GM20431 (cell line): ENCODE data around the gene OR2AG1.

Source experiments
- in situ Hi-C: fragments of 300-500 bp; cut with MseI, MboI; formaldehyde crosslinking; loops from one replicate; pipeline ENCODE4 v1.15.0; 2020; ENCODE audit warnings: low sequenced_read_pairs; ENCODE audit not compliant: unreplicated experiment

Gene OR2AG1, protein sequence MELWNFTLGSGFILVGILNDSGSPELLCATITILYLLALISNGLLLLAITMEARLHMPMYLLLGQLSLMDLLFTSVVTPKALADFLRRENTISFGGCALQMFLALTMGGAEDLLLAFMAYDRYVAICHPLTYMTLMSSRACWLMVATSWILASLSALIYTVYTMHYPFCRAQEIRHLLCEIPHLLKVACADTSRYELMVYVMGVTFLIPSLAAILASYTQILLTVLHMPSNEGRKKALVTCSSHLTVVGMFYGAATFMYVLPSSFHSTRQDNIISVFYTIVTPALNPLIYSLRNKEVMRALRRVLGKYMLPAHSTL

DNA sequence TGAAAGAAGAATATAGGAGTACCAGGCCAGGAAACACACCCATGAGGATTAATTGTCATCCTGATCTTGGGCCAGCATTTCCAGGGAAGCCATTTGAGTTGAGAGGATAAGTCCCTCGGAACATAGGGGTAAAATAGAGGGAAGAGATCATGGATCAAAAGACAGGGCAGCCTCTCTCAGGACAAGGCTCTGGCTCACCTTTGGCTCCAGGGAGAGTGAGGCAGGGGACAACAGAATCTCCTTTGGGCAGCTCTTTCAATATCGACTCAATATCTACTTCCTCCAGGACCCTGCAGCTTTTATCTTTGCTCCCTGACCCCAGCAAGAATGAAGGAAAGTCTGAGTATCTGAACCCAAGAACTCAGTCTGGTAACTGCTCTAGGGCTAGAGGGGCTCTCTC, at the start of gene OR2AG1:
OR2AG1 (plus strand) TSS at position 301 of the 400 bp plus-strand sequence. CDS start 2,018 bp downstream, outside the sequence.
- in situ Hi-C loops: no loop called here

DNA sequence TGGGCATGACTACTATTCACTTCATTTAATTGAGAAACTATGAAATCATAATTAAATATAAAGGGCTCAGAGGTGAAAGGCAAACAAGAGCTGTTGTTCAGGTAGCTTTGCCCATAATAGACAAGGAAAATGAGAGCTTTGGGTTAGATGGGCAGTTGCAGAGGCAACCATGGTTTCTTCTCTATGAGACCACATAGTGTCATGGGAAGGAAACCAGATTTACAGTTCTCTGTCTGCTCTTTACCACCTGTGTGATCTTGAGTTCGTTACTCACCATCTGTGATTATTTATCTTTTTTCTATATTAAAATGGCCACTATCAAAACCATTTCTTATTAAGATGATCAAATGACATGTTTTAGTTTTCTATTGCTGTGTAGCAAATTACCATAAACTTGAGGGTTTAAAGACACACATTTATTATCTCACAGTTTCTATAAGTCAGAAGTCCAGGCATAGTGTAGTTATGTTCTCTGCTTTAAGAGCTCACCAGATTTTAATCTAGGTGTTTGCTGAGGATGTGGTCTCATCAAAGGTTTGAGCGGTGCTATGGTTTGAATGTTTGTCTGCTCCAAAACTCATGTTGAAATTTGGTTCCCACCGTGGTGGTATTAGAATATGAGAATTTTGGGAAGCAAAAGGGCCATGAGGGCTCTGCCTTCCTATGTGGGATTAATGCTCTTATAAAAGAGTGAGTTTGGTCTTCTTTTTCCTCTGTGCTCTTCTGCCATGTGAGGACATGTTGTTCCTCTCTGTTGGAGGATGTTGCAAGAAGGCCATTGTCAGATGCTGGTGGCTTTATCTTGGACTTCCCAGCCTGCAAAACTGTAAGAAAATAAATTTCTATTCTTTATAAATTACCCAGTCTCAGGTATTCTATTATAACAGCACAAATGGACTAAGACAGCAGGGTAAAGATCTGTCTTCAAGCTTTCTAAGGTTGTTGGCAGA, 49.2 kb upstream of the OR2AG1 start:
- in situ Hi-C loops: no loop called here

DNA sequence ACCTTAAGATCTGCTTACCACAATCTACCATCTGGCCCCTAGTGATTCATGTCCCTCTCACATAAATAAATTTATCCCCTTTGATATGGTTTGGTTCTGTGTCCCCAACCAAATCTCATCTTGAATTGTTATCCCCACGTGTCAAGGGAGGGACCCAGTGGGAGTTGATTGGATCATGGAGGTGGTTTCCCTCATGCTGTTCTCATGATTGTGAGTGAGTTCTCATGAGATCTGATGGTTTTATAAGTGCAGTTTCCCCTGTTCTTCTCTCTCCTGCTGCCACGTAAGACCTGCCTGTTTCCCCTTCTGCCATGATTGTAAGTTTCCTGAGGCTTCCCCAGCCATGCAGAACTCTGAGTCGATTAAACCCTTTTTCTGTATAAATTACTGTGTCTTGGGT, 48.2 kb upstream of the OR2AG1 start:
- in situ Hi-C loops: no loop called here

DNA sequence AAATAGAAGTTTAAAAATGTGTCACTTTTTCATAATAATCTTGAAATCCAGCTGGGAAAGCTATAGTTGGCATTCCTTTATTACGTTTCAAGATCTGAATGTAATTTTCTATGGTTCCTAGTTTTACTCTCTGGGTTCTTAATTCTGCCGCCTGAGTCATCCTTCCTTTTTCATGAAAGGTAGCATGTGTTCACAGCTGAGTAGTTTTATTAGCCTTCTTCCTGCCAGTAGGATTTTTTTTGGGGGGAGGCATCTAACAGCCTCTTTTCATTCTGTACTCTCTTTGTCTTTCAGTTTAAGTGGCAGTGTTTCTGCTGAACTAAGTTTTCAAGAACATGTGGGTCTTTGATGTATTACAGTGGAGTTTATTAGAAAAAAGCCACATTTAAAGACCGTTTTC, 47.5 kb upstream of the OR2AG1 start:
- in situ Hi-C loops: no loop called here

DNA sequence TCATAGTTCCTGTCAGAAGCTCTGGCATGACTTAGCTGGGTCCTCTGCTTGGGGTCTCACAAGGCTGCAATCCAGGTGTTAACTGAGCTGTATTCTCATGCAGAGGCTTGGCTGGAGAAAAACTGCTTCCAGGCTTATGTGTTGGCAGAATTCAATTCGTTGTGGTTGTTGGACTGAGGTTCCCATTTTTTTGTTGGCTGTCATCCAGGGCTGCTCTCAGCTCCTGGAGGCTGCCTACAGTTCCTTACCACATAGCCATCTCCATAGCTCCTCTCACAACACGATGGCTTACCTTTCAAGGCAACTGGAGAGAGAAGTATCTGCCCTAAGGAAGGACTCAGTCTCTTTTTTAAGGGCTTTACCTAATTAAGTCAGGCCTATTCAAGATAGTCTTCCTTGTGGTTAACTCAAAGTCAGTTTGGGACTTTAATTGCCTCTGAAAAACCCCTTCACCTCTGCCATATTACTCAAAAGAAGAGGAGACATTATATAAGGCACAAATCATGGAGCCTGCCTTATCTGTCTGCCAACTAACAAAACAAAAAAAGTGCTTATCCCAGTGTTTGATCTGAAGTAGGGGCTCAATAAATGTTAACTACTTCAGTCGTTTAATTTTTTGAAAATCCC, 46.2 kb upstream of the OR2AG1 start:
- in situ Hi-C loops: no loop called here

DNA sequence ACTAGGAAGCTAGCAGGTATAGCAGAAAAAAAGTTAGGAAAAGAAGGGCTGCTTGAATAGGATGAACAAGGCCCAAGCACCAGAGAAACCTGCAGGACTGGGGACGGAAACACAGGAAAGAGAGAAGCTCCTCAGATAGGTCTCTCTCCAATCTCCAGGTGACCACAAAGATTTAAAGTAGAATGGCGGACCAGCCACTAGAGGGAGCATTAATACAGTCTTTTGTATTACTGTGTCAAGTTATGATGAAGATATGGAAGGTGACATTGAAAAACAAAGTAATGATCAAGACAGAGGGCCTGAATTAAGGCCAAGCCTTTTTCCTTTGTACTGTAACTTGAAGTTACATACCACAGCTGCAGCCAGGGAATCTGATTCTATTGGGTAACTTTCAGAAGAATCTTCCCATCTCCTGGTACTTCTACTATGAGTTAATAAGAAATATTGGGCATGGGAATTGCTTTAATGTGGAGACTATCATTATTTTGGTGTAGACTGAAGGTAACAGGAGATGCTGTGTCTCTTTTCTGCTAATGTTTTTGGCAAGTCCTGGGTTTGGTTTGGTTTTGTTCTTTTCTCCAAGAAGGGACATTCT, 44.9 kb upstream of the OR2AG1 start:
- in situ Hi-C loops: no loop called here

DNA sequence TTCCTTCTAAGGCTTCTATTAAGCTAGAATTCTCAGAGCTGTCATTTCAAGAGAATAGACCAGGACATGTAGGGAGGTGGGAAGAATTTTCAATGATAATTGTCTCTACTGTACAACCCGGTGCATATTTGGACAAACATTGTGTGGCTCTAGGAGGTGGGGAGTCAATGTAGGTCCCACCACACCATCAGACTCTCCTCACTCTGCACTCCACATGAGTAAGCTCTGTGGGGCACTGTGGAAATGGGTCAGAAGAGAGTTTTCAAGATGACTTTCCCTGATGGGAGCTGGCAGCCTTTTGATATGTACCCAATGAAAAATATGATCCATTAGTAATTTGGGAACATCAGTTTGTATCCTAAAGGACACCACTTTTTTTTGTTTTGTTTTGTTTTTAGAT, 44.2 kb upstream of the OR2AG1 start:
- in situ Hi-C loops: no loop called here

DNA sequence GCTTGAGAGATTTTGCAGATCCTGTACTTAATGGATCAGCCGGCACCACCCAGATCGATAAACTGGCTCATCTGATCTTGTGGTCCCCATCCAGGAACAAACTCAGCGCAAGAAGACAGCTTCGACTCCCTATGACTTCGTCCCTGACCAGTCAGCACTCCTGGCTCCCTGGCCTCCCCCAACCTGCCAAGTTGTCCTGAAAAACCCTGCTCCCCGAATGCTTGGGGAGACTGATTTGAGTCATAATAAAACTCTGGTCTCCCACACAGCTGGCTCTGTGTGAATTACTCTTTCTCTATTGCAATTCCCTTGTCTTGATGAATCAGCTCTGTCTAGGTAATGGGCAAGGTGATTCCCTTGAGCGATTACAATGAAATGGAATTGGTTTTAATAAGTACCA, 40.6 kb upstream of the OR2AG1 start:
- in situ Hi-C loops: no loop called here

DNA sequence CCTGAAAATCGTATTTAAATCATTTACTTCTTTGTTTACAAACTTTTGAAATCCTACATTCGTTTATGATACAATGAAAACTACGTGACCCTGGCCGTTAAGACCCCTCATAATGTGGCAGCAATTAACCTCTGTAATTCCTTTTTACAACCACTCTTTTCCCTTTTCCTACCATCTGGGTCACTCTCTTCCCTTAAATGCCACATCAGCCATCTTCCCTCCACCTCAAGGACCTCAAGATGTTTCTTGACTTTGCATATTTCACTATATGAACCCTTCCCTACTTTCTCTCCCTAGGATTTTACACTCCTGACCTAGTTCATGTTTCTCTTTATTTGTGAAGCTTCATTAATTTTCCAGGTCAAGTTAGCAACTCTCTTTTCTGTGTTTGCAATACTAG, 37.8 kb upstream of the OR2AG1 start:
- in situ Hi-C loops: no loop called here

DNA sequence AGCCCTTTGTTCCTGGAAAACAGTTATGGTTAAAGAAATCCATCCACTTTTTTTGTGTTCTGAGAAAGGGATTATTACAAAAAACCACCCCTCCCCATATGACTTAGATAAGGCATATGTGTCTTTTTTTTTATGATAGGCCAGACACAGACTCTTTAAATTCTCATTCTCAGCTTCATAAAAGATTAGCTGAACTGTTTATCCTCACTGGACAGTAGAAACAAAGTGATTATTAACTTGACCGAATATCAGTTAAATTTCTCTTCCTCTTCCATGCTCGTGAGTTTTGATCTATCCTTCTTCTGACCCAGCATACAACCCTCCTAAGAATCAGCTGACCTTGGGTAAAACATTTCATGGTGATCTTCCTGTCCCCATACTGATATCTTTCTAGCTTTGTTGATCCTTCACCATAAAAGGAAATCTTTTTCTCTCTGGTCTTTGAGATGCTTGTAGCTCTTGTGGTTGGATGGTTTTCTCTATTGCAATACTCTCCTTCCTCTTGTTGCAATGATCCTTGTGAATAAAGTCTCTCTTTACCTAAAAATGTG, 37.3 kb upstream of the OR2AG1 start:
- in situ Hi-C loops: no loop called here

DNA sequence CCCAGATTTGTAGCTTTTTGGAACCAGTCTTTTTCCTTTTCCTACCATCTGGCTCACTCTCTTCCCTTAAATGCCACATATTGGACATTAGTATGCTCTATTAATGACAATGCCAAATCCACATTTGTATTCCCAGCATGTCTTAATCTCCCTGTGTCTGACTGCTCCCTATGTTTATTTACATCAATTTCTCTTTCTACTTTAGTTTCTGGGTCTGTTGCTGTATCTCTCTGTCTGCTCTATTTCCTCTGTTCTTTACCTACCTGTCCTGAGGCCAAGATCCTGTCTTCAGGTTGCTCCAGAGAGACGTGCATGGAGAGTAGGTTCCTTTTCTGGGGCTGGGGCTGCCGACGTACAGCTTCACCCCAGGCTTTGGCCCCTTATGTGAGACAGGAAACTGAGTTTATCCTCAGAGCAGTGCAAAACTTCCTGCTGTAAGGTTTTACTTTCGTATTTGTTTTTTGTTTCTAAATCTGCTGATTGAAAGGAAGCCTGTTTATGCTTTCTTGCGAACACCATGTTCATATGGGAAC, 36.7 kb upstream of the OR2AG1 start:
- in situ Hi-C loops: no loop called here

DNA sequence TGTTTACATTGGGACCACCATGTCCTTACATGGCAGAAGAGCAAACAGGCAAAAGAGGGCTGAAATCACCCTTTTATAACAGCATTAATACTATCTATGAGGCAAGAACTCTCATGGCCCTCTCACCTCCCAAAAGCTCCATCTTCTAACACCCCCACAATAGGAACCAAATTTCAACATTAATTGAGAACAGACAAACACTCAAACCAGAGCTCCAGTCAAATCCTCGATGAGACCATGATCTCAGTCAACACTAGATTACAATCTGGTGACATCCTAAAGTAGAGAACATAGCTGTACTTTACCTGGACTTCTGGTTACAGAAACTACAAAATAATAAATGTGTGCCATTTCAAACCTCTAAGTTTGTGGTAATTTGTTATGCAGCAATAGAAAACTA, 36.2 kb upstream of the OR2AG1 start:
- in situ Hi-C loops: no loop called here

DNA sequence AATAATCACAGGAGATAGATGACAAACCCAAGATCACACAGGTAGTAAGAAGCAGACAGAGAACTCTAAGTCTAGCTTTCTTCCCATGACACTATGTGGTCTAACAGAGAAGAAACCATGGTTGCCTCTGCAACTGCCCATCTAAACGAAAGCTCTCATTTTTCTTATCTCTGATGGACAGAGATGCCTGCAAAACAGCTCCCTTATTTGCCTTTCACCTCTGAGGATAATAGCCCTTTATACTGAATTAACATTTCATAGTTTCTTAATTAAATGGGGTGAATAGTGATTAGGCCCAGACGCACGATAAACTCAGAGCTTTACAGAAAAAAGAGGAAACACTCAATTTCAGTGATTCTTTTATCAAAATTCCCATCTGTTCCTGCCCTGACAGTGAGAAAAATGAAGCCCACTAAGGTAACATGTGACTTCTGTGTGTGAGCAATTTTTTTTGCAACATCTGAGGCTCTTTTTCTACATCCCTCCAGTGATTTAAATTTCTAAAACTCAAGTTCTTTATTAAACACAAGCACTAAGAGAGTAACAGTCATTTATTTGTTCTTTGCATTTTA, 35.6 kb upstream of the OR2AG1 start:
- in situ Hi-C loops: no loop called here

DNA sequence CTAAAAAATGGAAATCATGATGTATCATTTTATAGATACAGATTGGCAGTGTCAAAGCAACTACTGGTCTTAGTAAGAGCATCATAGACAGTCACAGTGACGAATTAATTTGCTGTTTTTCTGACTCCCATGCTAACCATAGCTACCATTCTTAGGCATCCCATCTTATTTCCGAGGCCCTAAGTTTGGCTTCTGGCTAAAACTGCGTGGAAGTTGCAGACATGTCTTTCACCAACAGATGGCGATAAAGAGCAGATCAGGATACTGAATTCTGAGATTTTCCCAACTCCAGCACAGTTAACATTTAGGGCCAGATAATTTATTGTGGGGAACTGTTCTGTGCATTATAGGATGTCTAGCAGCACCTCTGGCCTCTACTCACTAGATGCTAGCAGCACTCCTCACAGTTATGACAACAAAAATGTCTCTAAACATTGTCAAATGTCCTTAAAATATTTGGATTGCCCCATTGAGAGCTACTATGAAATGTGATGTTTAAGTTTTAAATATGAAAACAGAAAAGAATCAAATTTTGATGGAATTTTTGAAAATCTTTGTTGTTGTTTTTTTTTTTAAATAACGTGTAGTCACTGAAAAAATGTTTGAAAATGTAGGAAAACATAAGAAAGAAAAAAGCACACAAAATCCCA, 27.4 kb upstream of the OR2AG1 start:
- in situ Hi-C loops: no loop called here

DNA sequence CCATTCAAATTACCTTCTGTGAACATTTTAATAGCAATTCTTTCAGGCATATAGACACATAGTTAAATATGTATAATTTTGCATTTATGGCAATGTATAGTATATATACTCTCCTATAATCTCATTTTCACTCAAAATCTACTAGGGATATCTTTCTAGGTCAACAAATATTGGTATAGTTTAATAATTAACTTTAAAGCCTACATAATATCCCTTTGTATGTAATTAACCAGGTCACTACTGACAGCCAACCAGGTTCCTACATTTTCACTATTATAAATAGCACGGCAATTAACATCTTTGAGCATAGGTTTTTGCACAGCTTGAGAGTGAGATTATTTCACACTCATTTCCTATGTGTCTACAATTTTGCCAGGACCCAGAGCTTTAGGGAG, 26.9 kb upstream of the OR2AG1 start:
- in situ Hi-C loops: no loop called here

DNA sequence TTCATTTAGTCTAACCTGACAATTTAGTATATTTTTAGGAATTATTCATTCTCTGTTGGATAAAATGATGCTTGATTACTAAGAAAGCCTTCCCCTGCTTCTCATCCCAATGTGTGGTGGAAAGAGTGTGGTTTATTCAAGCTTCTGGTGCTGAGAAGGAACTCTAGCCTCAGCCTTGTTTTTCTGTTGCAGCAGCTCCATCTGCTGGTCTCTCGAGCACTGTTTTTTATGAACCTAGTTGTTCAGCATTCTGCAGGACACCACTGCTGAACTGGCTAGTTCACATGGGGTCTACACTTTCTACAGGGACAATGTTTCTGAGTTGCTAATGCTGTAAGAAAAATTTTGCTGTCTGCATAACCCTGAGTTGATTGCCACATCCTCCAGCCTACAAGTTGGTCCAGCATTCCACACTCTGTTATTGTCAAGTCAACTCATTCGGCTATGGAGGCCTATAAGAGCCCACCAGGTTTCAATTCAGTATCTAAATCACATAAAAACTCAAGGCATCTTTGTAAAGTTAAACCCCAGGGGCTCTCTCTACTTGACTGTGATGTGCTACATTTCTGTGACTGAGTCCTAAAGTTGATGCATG, 25.4 kb upstream of the OR2AG1 start:
- in situ Hi-C loops: no loop called here

DNA sequence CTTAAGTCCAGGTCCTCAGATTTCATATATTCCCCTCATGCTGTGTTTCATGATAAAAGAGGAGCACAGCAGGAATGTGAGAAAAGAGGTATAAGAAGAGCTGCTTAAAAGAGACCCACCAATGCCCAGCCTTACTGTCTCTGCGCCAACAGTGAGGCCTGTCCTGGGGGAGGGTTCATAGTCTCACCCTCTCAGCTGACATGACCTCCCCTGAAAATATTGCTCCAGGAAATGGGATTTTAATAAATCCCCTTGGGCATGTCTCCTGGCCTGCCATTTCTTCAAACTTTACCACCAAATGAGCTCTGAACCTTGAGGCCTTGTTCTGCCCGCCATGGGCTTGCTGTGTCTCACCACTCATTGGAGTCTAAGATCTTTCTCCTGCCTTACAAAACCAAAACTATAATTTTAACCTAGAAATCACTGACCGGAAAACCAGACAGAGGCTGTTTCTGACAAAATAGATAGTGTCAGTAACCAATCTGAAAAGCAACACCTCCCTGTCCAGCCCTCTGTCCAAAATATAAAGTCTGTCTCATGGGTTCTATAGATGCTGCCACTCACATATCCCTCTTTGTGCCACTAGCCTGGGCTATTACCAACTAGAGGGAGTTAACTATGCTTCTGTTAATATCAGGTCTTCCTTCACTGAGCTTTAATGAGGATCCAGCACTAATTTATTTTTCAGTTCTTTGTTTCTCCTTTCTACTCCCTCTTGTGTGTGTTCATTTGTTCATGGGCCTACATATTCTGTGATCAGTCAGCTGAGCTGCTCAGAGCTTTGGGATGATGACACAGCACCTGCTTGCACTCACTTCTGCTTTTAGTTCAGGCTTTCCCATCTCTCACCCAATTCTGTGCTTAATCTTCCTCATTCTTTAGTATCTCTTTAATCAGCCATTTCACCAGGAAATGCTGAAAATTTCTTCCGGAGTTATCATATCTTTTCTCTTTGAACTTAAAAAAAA, 10.6 kb upstream of the OR2AG1 start, which contains the start of gene OR2AG2:
OR2AG2 (minus strand) TSS at position 51 of the 968 bp plus-strand sequence. CDS start 3,019 bp downstream, outside the sequence.
- in situ Hi-C loops: no loop called here
